ENCODE measurements around the gene BTNL9.

GRCh38 chr5:181054871-181055459 is 14.9 kb downstream of the BTNL9 start:
- TF ChIP-seq GATA3 (IDR thresholded peaks at IDR 0.05; ENCODE audit: borderline replicate concordance), result no peak
- no peak for TF ChIP-seq MYC (IDR thresholded peaks at IDR 0.05; ENCODE audit: borderline replicate concordance, low read length)
- TF ChIP-seq EP300 (IDR thresholded peaks at IDR 0.05), result no peak
- no peak for TF ChIP-seq CTCF (IDR thresholded peaks at IDR 0.05)
- TF ChIP-seq USF2 (IDR thresholded peaks at IDR 0.05), result no peak
- TF ChIP-seq RARB (CRISPR knock-in tag; IDR thresholded peaks at IDR 0.05), result no peak
- no peak for TF ChIP-seq POLR2AphosphoS2 (conservative IDR thresholded peaks at IDR 0.05; ENCODE audit: low read length)
- TF ChIP-seq CHD2 (IDR thresholded peaks at IDR 0.05; ENCODE audit: low read length, partially characterized antibody), result no peak

Data from A549 (cell line).